SU-DHL-6 (cell line): Measurements from ENCODE around the gene NUP98.

Experiments
- H2AFZ ChIP-seq: fragments of 200-600 bp; sonication (generic); 2 replicates; pipeline ENCODE4 v1.6.1; 2014; ENCODE audit warnings: low read depth, mild to moderate bottlenecking, moderate library complexity, mixed read lengths, antibody characterized with exemption, low read length; ENCODE audit not compliant: severe bottlenecking
- H3F3A ChIP-seq: fragments of 200-600 bp; shearing (Covaris generic); 2 replicates; pipeline ENCODE4 v1.6.0; 2016; ENCODE audit warnings: antibody characterized with exemption, mild to moderate bottlenecking; ENCODE audit not compliant: insufficient read depth
- H3K27ac ChIP-seq: fragments of 200-600 bp; sonication (generic); 2 replicates; pipeline ENCODE4 v1.5.1; 2016; ENCODE audit warnings: low read depth, mild to moderate bottlenecking, low read length, moderate library complexity, mixed read lengths
- H3K27me3 ChIP-seq: fragments of 200-600 bp; sonication (generic), shearing (Covaris generic); 2 replicates; pipeline ENCODE4 v1.6.0; 2014; ENCODE audit warnings: mild to moderate bottlenecking, low read length
- H3K36me3 ChIP-seq: fragments of 200-600 bp; sonication (generic); 2 replicates; pipeline ENCODE4 v1.6.1; 2014; ENCODE audit warnings: mild to moderate bottlenecking, low read length, mixed read lengths
- H3K4me2 ChIP-seq: fragments of 300-600, 200-600 bp; shearing (Covaris generic), sonication (generic); 2 replicates; pipeline ENCODE4 v1.6.0; 2014; ENCODE audit warnings: low read length, low read depth, mild to moderate bottlenecking; ENCODE audit not compliant: poor library complexity, severe bottlenecking
- H3K4me3 ChIP-seq: fragments of 200-600 bp; sonication (generic); 2 replicates; pipeline ENCODE4 v1.5.1; 2014; ENCODE audit warnings: antibody characterized with exemption, low read length, mild to moderate bottlenecking, mixed read lengths; ENCODE audit not compliant: insufficient read depth, poor library complexity, severe bottlenecking
- H3K79me2 ChIP-seq: fragments of 200-600 bp; sonication (generic); 2 replicates; pipeline ENCODE4 v1.6.1; 2014; ENCODE audit warnings: mild to moderate bottlenecking, low read length, moderate library complexity; ENCODE audit not compliant: insufficient read depth
- H3K9ac ChIP-seq: fragments of 200-600 bp; sonication (generic); 2 replicates; pipeline ENCODE4 v1.7.0; 2014; ENCODE audit warnings: mild to moderate bottlenecking, low read length
- H3K9me2 ChIP-seq: fragments of 200-600 bp; sonication (generic); replicated peaks from 2 replicates; pipeline ENCODE4 v1.6.1; 2014; ENCODE audit warnings: low read length; ENCODE audit not compliant: insufficient read depth
- H3K9me3 ChIP-seq: fragments of 200-600 bp; sonication (generic); 2 replicates; pipeline ENCODE4 v1.6.1; 2014; ENCODE audit warnings: low read length, mixed read lengths; ENCODE audit not compliant: insufficient read depth
- H4K20me1 ChIP-seq: fragments of 200-600 bp; sonication (generic); 2 replicates; pipeline ENCODE4 v1.6.1; 2014; ENCODE audit warnings: low read depth, mild to moderate bottlenecking, antibody characterized with exemption, low read length, moderate library complexity, mixed read lengths
- EZH2phosphoT487 ChIP-seq: fragments of 200-600 bp; sonication (generic), shearing (Covaris generic); conservative IDR thresholded peaks from 2 replicates; pipeline ENCODE4 v1.6.1; 2018; ENCODE audit warnings: mild to moderate bottlenecking, antibody characterized with exemption, low read length, moderate library complexity, mixed read lengths
- TF ChIP-seq, protein P1 (sequence below): fragments of 200-600 bp; sonication (generic); IDR thresholded peaks from one replicate; pipeline ENCODE4 v1.5.1; 2017; ENCODE audit warnings: antibody characterized with exemption, mild to moderate bottlenecking, low read length, moderate library complexity; ENCODE audit not compliant: insufficient read depth, poor library complexity, severe bottlenecking

NUP98 gene

DNA sequence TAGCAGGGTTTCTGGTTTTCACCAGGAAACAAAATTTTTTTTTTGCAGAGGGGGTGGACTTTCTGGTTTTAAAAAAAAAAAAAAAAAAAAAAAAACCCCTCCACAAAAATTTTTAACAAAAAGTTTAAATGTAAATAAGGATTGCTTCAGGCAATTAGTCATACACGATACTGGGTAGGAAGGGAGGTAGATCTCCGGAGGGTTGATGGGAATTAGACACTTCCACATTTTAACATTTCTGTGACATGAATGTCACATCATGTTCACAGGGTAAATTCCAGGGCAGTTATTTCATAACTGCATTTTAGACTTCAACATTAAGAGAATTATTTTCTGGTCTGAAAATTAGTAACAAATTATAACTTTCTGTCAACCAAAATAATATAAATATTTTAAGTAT, 15.9 kb downstream of the NUP98 start:
- no peak for TF ChIP-seq EZH2phosphoT487
- TF ChIP-seq, protein P1, sequence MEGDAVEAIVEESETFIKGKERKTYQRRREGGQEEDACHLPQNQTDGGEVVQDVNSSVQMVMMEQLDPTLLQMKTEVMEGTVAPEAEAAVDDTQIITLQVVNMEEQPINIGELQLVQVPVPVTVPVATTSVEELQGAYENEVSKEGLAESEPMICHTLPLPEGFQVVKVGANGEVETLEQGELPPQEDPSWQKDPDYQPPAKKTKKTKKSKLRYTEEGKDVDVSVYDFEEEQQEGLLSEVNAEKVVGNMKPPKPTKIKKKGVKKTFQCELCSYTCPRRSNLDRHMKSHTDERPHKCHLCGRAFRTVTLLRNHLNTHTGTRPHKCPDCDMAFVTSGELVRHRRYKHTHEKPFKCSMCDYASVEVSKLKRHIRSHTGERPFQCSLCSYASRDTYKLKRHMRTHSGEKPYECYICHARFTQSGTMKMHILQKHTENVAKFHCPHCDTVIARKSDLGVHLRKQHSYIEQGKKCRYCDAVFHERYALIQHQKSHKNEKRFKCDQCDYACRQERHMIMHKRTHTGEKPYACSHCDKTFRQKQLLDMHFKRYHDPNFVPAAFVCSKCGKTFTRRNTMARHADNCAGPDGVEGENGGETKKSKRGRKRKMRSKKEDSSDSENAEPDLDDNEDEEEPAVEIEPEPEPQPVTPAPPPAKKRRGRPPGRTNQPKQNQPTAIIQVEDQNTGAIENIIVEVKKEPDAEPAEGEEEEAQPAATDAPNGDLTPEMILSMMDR, result no peak
- H2AFZ ChIP-seq, result no peak overlapping the region
- H3K9me3 ChIP-seq, result no peaks in the 10 kb centered on the region
- H3K9me2 ChIP-seq, result no peaks in the 10 kb centered on the region
- H4K20me1 ChIP-seq, result peaks cover 32% of the 10 kb centered on the region
- peaks cover 17% of the 10 kb centered on the region; the same call in 1 of the 2 replicates for H3F3A ChIP-seq
- H3K4me3 ChIP-seq, result no peak overlapping the region
- H3K79me2 ChIP-seq, result peaks cover 73% of the 10 kb centered on the region
- no peak overlapping the region for H3K9ac ChIP-seq
- no peaks in the 10 kb centered on the region for H3K27me3 ChIP-seq
- no peak overlapping the region for H3K4me2 ChIP-seq
- H3K36me3 ChIP-seq, result peaks cover 50% of the 10 kb centered on the region
- no peak overlapping the region for H3K27ac ChIP-seq

DNA sequence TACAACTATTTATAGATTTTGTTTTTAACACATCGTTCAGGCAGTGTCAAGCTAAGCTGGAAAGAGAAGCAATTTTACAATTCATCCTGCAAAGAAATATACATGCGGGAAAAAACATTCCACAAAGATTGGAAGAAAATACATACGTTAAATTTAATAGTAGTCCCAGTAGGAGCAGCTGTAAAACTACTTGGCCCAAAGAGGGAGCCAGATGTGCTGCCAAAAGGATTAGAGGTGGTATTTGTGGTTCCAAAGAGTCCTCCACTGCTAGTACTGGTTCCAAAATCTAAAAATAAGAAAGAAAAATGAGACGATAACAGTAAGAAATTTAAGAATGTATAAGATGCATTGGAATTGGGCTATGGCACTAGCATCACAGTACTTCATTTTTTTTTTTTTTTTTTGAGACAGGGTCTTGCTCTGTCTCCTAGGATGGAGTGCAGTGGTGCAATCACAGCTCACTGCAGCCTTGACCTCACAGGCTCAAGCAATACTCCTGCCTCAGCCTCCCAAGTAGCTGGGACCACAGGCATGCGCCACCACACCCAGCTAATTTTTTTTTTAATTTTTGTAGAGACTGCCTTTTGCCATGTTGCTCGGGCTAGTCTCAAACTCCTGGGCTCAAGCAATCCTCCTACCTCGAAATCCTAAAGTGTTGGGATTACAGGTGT, 21.5 kb downstream of the NUP98 start:
- no peak overlapping the region for H2AFZ ChIP-seq
- no peaks in the 10 kb centered on the region for H3K27me3 ChIP-seq
- TF ChIP-seq, protein P1, result no peak
- TF ChIP-seq EZH2phosphoT487, result no peak
- peaks cover 24% of the 10 kb centered on the region for H3K79me2 ChIP-seq
- peaks cover 2% of the 10 kb centered on the region; the same call in 1 of the 2 replicates for H4K20me1 ChIP-seq
- no peak overlapping the region for H3K9ac ChIP-seq
- H3K9me3 ChIP-seq, result no peaks in the 10 kb centered on the region
- no peaks in the 10 kb centered on the region for H3K9me2 ChIP-seq
- peaks cover 65% of the 10 kb centered on the region for H3K36me3 ChIP-seq
- H3K4me3 ChIP-seq, result no peak overlapping the region
- H3K27ac ChIP-seq, result no peak overlapping the region
- H3K4me2 ChIP-seq, result no peak overlapping the region
- 0 out of 2 replicates have a peak, but pooled peaks cover 6% of the 10 kb centered on the region for H3F3A ChIP-seq

DNA sequence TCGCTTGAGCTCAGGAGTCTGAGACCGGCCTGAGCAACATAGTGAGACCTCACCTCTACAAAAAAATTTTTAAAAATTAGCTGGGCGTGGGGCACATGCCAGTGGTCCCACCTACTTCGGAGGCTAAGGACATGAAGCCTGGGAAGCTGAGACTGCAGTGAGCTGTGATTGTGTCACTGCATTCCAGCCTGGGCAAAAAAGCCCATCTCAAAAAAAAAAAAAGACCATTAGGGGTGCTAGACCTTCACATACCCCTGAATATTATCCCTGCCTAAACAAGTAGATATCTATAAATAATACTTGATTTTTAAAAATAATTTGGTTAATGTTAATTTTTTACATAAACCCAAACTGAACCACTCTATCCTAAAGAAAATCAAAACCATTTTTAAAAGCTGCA, 24.2 kb downstream of the NUP98 start:
- Histone ChIP-seq H2AFZ (no peak overlapping the region), H3K79me2 (0 out of 2 replicates have a peak, but pooled peaks cover 11% of the 10 kb centered on the region), H3F3A (0 out of 2 replicates have a peak, but pooled peaks cover 8% of the 10 kb centered on the region), H3K9me3 (no peaks in the 10 kb centered on the region), H3K36me3 (peaks cover 66% of the 10 kb centered on the region), H3K9me2 (no peaks in the 10 kb centered on the region), H3K4me2 (no peak overlapping the region), H3K9ac (no peak overlapping the region), H3K27me3 (no peaks in the 10 kb centered on the region), H3K27ac (no peak overlapping the region), H4K20me1 (peaks cover 2% of the 10 kb centered on the region; the same call in 1 of the 2 replicates), H3K4me3 (no peak overlapping the region)
- TF ChIP-seq EZH2phosphoT487, result no peak
- TF ChIP-seq, protein P1, result no peak
